CD4-positive, alpha-beta memory T cell (primary cell): ENCODE results near the gene CD200R1. TPM values are rescaled to one million over a fixed set of nuclear protein-coding genes. Genes with fewer than 3 reads are reported as not detected.

Experiments
- CTCF ChIA-PET: fragments of 350-600 bp; sonication (Branson Sonifier 250); formaldehyde crosslinking; loops from one replicate; lab custom pipeline; 2021; ENCODE audit warnings: inconsistent platforms; ENCODE audit not compliant: partially characterized antibody; lab: Charles Lee
- POLR2A ChIA-PET: fragments of 350-600 bp; sonication (Branson Sonifier 250); formaldehyde crosslinking; loops from one replicate; lab custom pipeline; 2021; ENCODE audit not compliant: partially characterized antibody; lab: Charles Lee
- DNase-seq, 5 donors: peaks; one replicate each; pipeline versions ENCODE4 v3.0.0 to v3.0.0-alpha.2; 2020 to 2022; ENCODE audit warnings: mixed read lengths in 1 of 5
- H3K27ac ChIP-seq: one replicate; pipeline ENCODE4 v1.7.0; 2013; ENCODE audit warnings: low read depth, low read length
- H3K27me3 ChIP-seq: 2 replicates; pipeline ENCODE4 v1.7.0; 2013; ENCODE audit warnings: mild to moderate bottlenecking, low read length, moderate library complexity; ENCODE audit not compliant: insufficient read depth
- H3K36me3 ChIP-seq: 2 replicates; pipeline ENCODE4 v1.7.0; 2013; ENCODE audit warnings: mild to moderate bottlenecking, low read length, moderate library complexity; ENCODE audit not compliant: insufficient read depth
- H3K4me1 ChIP-seq: 2 replicates; pipeline ENCODE4 v1.7.0; 2013; ENCODE audit warnings: mild to moderate bottlenecking, low read length, moderate library complexity; ENCODE audit not compliant: insufficient read depth
- H3K4me3 ChIP-seq, 2 donors: one replicate each; pipeline ENCODE4 v1.7.0; 2013; ENCODE audit warnings: low read length in 2 of 2, mild to moderate bottlenecking in 1 of 2
- H3K9me3 ChIP-seq, 2 donors: one replicate each; pipeline ENCODE4 v1.7.0; 2013; ENCODE audit warnings: low read length in 2 of 2, control low read depth in 1 of 2; ENCODE audit not compliant: control insufficient read depth in 1 of 2
- H3K27ac Mint-ChIP-seq, 7 donors: one replicate each; pipeline ENCODE4 v1.8.0; 2020 to 2021; ENCODE audit warnings: mixed read lengths in 7 of 7, mild to moderate bottlenecking in 6 of 7, inconsistent platforms in 3 of 7, moderate library complexity in 3 of 7
- H3K27me3 Mint-ChIP-seq, 2 donors: one replicate each; pipeline ENCODE4 v1.8.0; 2020 to 2021; ENCODE audit warnings: mixed read lengths in 2 of 2
- H3K36me3 Mint-ChIP-seq, 2 donors: one replicate each; pipeline ENCODE4 v1.8.0; 2020 to 2021; ENCODE audit warnings: mixed read lengths in 2 of 2, inconsistent platforms in 1 of 2, mild to moderate bottlenecking in 1 of 2
- H3K4me1 Mint-ChIP-seq, 4 donors: one replicate each; pipeline ENCODE4 v1.8.0; 2020 to 2021; ENCODE audit warnings: mixed read lengths in 4 of 4, mild to moderate bottlenecking in 1 of 4
- H3K4me3 Mint-ChIP-seq, 8 donors: one replicate each; pipeline ENCODE4 v1.8.0; 2020 to 2021; ENCODE audit warnings: mixed read lengths in 8 of 8, mild to moderate bottlenecking in 7 of 8, moderate library complexity in 6 of 8, inconsistent platforms in 3 of 8
- H3K9me3 Mint-ChIP-seq, 8 donors: one replicate each; pipeline ENCODE4 v1.8.0; 2020 to 2021; ENCODE audit warnings: mixed read lengths in 8 of 8, mild to moderate bottlenecking in 5 of 8, inconsistent platforms in 3 of 8, moderate library complexity in 1 of 8
- intact Hi-C: fragments of 100-400 bp; cut with micrococcal nuclease; formaldehyde crosslinking; loops from one replicate; pipeline ENCODE4 v1.15.1; 2023
- polyA plus RNA-seq, 2 donors: library from polyadenylated mRNA; unstranded; fragments of 300-500 nt; fragmentation: Illumina TruSeq; gene quantifications; one replicate each; pipeline ENCODE4 v1.2.3, GENCODE V29; 2021
- total RNA-seq, 2 experiments: library from RNA; stranded (reverse); gene quantifications; one replicate each; pipeline ENCODE4 v1.2.3, GENCODE V29; 2021

The CD200R1 gene
- total and polyA plus RNA-seq, 4 experiments from 2014 or later, result 22.6 to 30.1 (median 28.4) TPM

DNA sequence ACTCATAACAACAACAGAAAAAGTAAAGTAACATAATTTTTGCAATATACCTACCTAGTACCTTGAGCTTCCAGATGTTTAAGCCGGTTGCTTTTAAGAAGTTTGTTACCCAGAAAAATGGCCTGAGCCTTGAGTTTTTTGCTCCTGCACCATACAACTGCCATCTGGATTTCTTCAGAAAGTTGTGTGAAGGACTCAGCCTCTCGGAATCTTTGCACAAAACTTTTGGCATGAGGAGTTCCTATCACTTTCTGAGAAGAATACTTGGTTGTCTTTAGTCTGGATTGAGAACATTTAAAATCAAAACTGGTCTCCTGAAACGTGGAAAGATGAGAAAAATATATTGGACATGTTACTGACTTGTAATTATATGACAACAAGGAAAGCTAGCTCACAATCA lies 33.2 kb upstream of the CD200R1 start:
- Histone ChIP-seq H3K4me1 (peaks cover 51% of the 10 kb centered on the region), H3K9me3 (no peaks in the 10 kb centered on the region), H3K4me3 (no peak overlapping the region), H3K27me3 (no peaks in the 10 kb centered on the region), H3K27ac (no peak overlapping the region), H3K36me3 (peaks cover 23% of the 10 kb centered on the region)
- Mint-ChIP-seq H3K4me3 (no peak overlapping the region), H3K9me3 (no peaks in the 10 kb centered on the region), H3K27ac (peak overlapping the region in 2 of 7 donors; percentile 52 to 53), H3K27me3 (no peaks in the 10 kb centered on the region), H3K4me1 (peaks cover 44 to 72% (median 58%) of the 10 kb centered on the region in 4 donors), H3K36me3 (peaks cover 48 to 73% of the 10 kb centered on the region in 2 donors)
- ChIA-PET CTCF (interaction anchor here (1.2 to 1.5 kb wide), 6 partner anchors 11 to 28 kb away, joined by 3 to 5 read pairs (median 3); partner anchors contain the start of gene GTPBP8), POLR2A (interaction anchor here (4.7 to 8.6 kb wide), 2 partner anchors 11 to 16 kb away, joined by 33 to 76 read pairs; partner anchors contain the start of gene GTPBP8)
- intact Hi-C loops, result no loop called here
- no peak for DNase-seq

DNA sequence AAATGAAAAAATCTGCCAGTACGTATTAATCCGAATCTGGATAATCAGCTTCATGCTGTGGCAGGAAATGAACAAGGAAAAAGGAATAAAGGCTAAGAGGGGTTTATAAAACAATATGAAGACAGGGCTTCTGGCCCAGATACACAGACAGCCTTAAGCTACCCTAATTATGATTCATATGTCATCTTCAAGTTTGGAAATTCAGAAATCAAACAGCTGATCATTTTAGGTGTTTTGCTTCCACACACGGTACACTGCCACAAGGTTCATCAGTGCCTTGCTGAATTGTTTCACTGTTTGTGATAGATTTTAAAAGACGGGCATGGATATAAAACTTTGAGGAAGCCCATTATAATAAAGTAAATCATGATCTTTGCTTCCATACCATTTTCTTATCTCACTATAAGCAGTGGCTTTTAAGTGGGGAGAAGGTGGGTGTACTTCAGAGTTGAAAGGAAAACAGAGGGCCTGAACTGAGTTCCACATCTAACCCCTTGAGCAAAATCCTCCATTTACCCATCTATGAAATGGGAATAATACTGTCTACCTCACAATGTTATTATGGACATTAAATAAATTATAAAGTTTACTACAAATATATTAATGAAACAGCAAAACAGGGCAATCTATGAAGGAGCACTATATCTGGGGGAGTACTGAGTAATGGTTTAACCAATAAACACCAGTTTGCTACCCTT lies 31.6 kb upstream of the CD200R1 start:
- Histone ChIP-seq H3K27ac (peak overlapping the region; percentile 58), H3K4me1 (peaks cover 58% of the 10 kb centered on the region), H3K4me3 (peak overlapping the region in 1 of 2 donors; percentile 4), H3K36me3 (peaks cover 16% of the 10 kb centered on the region), H3K27me3 (no peaks in the 10 kb centered on the region), H3K9me3 (no peaks in the 10 kb centered on the region)
- Mint-ChIP-seq H3K4me3 (peak overlapping the region; percentile 55 to 77 (median 73)), H3K36me3 (peaks cover 50 to 72% of the 10 kb centered on the region in 2 donors), H3K4me1 (peaks cover 46 to 72% (median 60%) of the 10 kb centered on the region in 4 donors), H3K9me3 (no peaks in the 10 kb centered on the region), H3K27ac (peak overlapping the region; percentile 88 to 95 (median 92)), H3K27me3 (no peaks in the 10 kb centered on the region)
- intact Hi-C loops, result no loop called here
- no peak for DNase-seq
- ChIA-PET POLR2A (interaction anchor here (0.8 to 8.6 kb wide), 5 partner anchors 10 to 32 kb away, joined by 4 to 76 read pairs (median 5); partner anchors contain the start of gene GTPBP8), CTCF (interaction anchor here (0.6 to 2.9 kb wide), 11 partner anchors 8 to 1017 kb away, joined by 3 to 9 read pairs (median 4); partner anchors contain the start of gene GTPBP8)

DNA sequence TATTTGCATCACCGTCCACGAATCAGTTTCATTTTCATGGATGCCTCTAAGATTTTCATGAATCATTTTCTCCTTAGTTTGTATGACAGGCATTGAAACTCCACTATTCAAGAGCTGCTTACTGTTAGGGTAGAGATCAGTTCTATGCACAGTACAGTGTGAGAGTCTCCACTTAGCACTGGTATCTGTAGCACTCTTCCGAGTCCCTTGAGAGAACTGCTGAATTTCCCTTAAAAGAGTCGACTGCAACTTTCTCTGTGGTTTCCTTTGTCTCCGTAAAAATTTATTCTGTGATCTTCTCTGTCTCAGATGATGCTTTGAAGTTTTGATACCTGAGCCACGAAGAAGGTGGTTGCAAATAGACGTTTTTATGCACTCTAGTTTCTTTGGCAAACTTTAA lies 30.7 kb upstream of the CD200R1 start:
- peaks cover 65% of the 10 kb centered on the region for H3K4me1 ChIP-seq
- intact Hi-C loops, result loop anchor here (1.0 kb wide), 2 partner anchors 14 kb away; a partner anchor contains a TSS
- CTCF ChIA-PET, result interaction anchor here (1.0 to 2.9 kb wide), 7 partner anchors 9 to 283 kb away, joined by 3 to 9 read pairs (median 4); partner anchors contain the start of gene GTPBP8
- Mint-ChIP-seq H3K27me3 (no peaks in the 10 kb centered on the region), H3K4me1 (peaks cover 47 to 77% (median 63%) of the 10 kb centered on the region in 4 donors), H3K4me3 (peak overlapping the region; percentile 55 to 77 (median 73)), H3K9me3 (no peaks in the 10 kb centered on the region), H3K36me3 (peaks cover 51 to 72% of the 10 kb centered on the region in 2 donors), H3K27ac (peak overlapping the region; percentile 88 to 95 (median 92))
- no peak overlapping the region for H3K4me3 ChIP-seq
- peaks cover 16% of the 10 kb centered on the region for H3K36me3 ChIP-seq
- peak overlapping the region; percentile 58 for H3K27ac ChIP-seq
- POLR2A ChIA-PET, result interaction anchor here (0.8 to 8.6 kb wide), 7 partner anchors 9 to 269 kb away, joined by 3 to 76 read pairs (median 5); partner anchors contain the start of gene GTPBP8
- H3K9me3 ChIP-seq, result no peaks in the 10 kb centered on the region
- no peaks in the 10 kb centered on the region for H3K27me3 ChIP-seq
- peak; percentile 60 to 73 (median 65) for DNase-seq

DNA sequence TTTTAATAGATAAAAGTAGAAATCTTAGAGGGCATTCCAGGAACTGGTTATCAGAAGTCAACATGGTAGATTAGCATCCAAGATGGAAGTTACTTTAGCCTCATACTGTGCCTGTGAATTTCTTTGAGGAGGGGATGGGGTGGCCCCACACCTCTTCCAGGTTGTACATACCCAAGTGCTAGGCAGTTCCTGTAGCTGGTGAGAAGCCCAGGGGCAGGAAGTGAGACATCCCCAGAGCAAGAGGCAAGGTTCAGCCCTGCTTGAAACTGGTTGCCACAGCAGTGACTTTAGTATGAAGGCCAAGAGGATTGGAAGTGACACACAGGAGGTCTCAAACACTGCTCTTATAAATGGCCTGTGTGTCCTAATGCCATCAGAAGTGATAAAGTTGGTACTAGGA lies 27.8 kb upstream of the CD200R1 start:
- DNase-seq, result peak; percentile 26 to 66 (median 29)
- H3K4me3 Mint-ChIP-seq, result peak overlapping the region in 4 of 8 donors; percentile 11 to 57 (median 23)
- H3K36me3 Mint-ChIP-seq, result peaks cover 50 to 69% of the 10 kb centered on the region in 2 donors
- Histone ChIP-seq H3K9me3 (no peaks in the 10 kb centered on the region), H3K36me3 (peaks cover 23% of the 10 kb centered on the region), H3K4me1 (peaks cover 66% of the 10 kb centered on the region), H3K27me3 (no peaks in the 10 kb centered on the region), H3K4me3 (no peak overlapping the region), H3K27ac (peak overlapping the region; percentile 29)
- intact Hi-C loops, result no loop called here
- no peaks in the 10 kb centered on the region for H3K9me3 Mint-ChIP-seq
- no peaks in the 10 kb centered on the region for H3K27me3 Mint-ChIP-seq
- CTCF ChIA-PET, result interaction anchor here (1.3 to 1.7 kb wide), 4 partner anchors 10 to 23 kb away, joined by 5 read pairs; a partner anchor contains a TSS
- POLR2A ChIA-PET, result interaction anchor here (0.7 to 8.6 kb wide), 8 partner anchors 11 to 264 kb away, joined by 3 to 76 read pairs (median 3); partner anchors contain the start of gene GTPBP8
- peak overlapping the region; percentile 75 to 89 (median 84) for H3K27ac Mint-ChIP-seq
- H3K4me1 Mint-ChIP-seq, result peaks cover 45 to 64% (median 55%) of the 10 kb centered on the region in 4 donors

DNA sequence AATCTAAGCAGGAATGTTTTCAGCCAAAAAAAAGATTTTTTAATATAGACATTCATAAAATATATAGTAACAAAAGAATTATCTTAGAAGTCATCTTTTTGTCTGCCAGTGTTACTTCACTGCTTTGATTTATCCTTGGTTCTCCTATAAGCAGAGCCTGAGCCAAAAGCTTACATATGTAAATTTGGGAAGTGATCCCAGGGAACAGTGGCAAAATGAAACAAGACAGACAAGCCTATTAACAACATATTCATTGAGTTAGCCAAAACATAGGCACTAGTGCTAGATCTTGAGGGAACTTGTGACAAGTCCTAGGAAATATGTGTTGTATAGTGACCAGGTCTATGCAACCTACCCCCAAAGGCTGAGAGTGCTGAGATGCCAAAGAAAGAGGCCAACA lies 27.1 kb upstream of the CD200R1 start:
- no peaks in the 10 kb centered on the region for H3K9me3 Mint-ChIP-seq
- peaks cover 23% of the 10 kb centered on the region for H3K36me3 ChIP-seq
- POLR2A ChIA-PET, result interaction anchor here (0.9 to 8.6 kb wide), 7 partner anchors 8 to 263 kb away, joined by 3 to 76 read pairs (median 4); partner anchors contain the start of gene GTPBP8
- peaks cover 40 to 62% (median 52%) of the 10 kb centered on the region in 4 donors for H3K4me1 Mint-ChIP-seq
- no peaks in the 10 kb centered on the region for H3K27me3 Mint-ChIP-seq
- peaks cover 59% of the 10 kb centered on the region for H3K4me1 ChIP-seq
- H3K27ac ChIP-seq, result peak overlapping the region; percentile 29
- H3K27me3 ChIP-seq, result no peaks in the 10 kb centered on the region
- CTCF ChIA-PET, result interaction anchor here (0.7 to 2.0 kb wide), 7 partner anchors 8 to 359 kb away, joined by 3 to 14 read pairs (median 4); partner anchors contain the start of gene GTPBP8
- DNase-seq, result no peak
- H3K9me3 ChIP-seq, result no peaks in the 10 kb centered on the region
- H3K36me3 Mint-ChIP-seq, result peaks cover 47 to 70% of the 10 kb centered on the region in 2 donors
- H3K4me3 Mint-ChIP-seq, result peak overlapping the region in 2 of 8 donors; percentile 1 to 51
- H3K27ac Mint-ChIP-seq, result peak overlapping the region; percentile 75 to 89 (median 84)
- H3K4me3 ChIP-seq, result no peak overlapping the region
- intact Hi-C loops, result no loop called here

DNA sequence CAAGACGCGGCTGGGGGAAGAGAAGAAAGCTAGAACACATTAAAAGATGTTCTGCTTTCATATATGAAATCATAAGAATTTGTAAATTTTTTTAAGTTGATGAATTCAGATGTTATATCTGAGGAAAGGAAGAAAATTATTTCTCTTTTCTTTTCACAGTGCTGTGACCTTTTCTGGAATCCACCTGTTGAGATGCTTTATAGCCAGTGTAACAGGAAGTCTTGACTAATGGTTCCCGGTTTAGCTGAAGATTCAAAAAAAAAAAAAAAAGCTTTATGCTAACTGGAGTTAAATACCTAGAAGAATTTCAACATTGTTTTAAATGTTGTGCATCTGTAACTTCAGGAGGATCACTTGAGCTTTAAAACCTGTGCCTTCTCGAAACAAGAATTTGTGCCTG lies 25.8 kb upstream of the CD200R1 start:
- POLR2A ChIA-PET, result interaction anchor here (1.0 to 8.6 kb wide), 4 partner anchors 9 to 26 kb away, joined by 4 to 76 read pairs (median 10); partner anchors contain the start of genes CD200R1 and GTPBP8
- peak overlapping the region in 6 of 7 donors; percentile 1 to 78 (median 60) for H3K27ac Mint-ChIP-seq

More for the DNA sequence above, 25.8 kb upstream of the CD200R1 start:
- CTCF ChIA-PET, result interaction anchor here (0.9 to 2.0 kb wide), 6 partner anchors 10 to 419 kb away, joined by 3 to 14 read pairs (median 4); partner anchors contain the start of gene GTPBP8
- H3K4me3 ChIP-seq, result no peak overlapping the region
- H3K9me3 ChIP-seq, result no peaks in the 10 kb centered on the region
- H3K9me3 Mint-ChIP-seq, result no peaks in the 10 kb centered on the region
- peaks cover 51 to 69% of the 10 kb centered on the region in 2 donors for H3K36me3 Mint-ChIP-seq
- no peaks in the 10 kb centered on the region for H3K27me3 Mint-ChIP-seq
- no peak overlapping the region for H3K27ac ChIP-seq
- peaks cover 46% of the 10 kb centered on the region for H3K4me1 ChIP-seq
- H3K4me3 Mint-ChIP-seq, result no peak overlapping the region
- intact Hi-C loops, result no loop called here
- DNase-seq, result no peak
- H3K4me1 Mint-ChIP-seq, result peaks cover 31 to 53% (median 42%) of the 10 kb centered on the region in 4 donors
- H3K27me3 ChIP-seq, result no peaks in the 10 kb centered on the region
- H3K36me3 ChIP-seq, result peaks cover 23% of the 10 kb centered on the region
